WTC11 (cell line): ENCODE measurements around the gene OPCML. TPM values are rescaled to one million over a fixed set of nuclear protein-coding genes. Genes with fewer than 3 reads are reported as not detected.
A peak's percentile ranks its signal among the peaks of the same experiment; 100 is the strongest.

Experiments
- ARID4B ChIP-seq: sonication (generic); formaldehyde crosslinking; IDR thresholded peaks from 2 replicates; pipeline ENCODE4 v1.8.0; 2023; ENCODE audit warnings: missing genetic modification reagents, mild to moderate bottlenecking, borderline replicate concordance
- ATF6 ChIP-seq: sonication (generic); formaldehyde crosslinking; IDR thresholded peaks from 2 replicates; pipeline ENCODE4 v1.8.1; 2023; ENCODE audit warnings: mild to moderate bottlenecking, missing genetic modification reagents
- CREM ChIP-seq: sonication (generic); formaldehyde crosslinking; IDR thresholded peaks from 2 replicates; pipeline ENCODE4 v1.8.1; 2022; ENCODE audit warnings: mild to moderate bottlenecking, missing genetic modification reagents, moderate library complexity
- E2F1 ChIP-seq: sonication (generic); formaldehyde crosslinking; IDR thresholded peaks from 2 replicates; pipeline ENCODE4 v1.8.0; 2022; ENCODE audit warnings: mild to moderate bottlenecking, missing genetic modification reagents
- ELF4 ChIP-seq: sonication (generic); formaldehyde crosslinking; IDR thresholded peaks from 2 replicates; pipeline ENCODE4 v1.8.1; 2022; ENCODE audit warnings: low read depth, mild to moderate bottlenecking, moderate library complexity, missing genetic modification reagents
- ETV6 ChIP-seq: sonication (generic); formaldehyde crosslinking; IDR thresholded peaks from 2 replicates; pipeline ENCODE4 v1.8.1; 2022; ENCODE audit warnings: mild to moderate bottlenecking, missing genetic modification reagents
- FOXP1 ChIP-seq: sonication (generic); formaldehyde crosslinking; IDR thresholded peaks from 2 replicates; pipeline ENCODE4 v1.8.0; 2022; ENCODE audit warnings: missing genetic modification reagents, mild to moderate bottlenecking, moderate library complexity, borderline replicate concordance
- GABPB1 ChIP-seq: sonication (generic); formaldehyde crosslinking; IDR thresholded peaks from 2 replicates; pipeline ENCODE4 v1.8.1; 2023; ENCODE audit warnings: mild to moderate bottlenecking, missing genetic modification reagents
- GRHL2 ChIP-seq: fragments of 250-450 bp; sonication (Bioruptor Pico); IDR thresholded peaks from 2 replicates; pipeline ENCODE4 v1.8.0; 2022; ENCODE audit warnings: mild to moderate bottlenecking, moderate library complexity; ENCODE audit not compliant: insufficient replicate concordance, severe bottlenecking
- PRDM15 ChIP-seq: sonication (generic); formaldehyde crosslinking; IDR thresholded peaks from 2 replicates; pipeline ENCODE4 v1.8.0; 2022; ENCODE audit warnings: missing genetic modification reagents
- TCF7 ChIP-seq: sonication (generic); formaldehyde crosslinking; IDR thresholded peaks from 2 replicates; pipeline ENCODE4 v1.8.0; 2022; ENCODE audit warnings: mild to moderate bottlenecking, low read depth, missing genetic modification reagents, moderate library complexity
- USF1 ChIP-seq: sonication (generic); formaldehyde crosslinking; IDR thresholded peaks from 2 replicates; pipeline ENCODE4 v1.8.0; 2022; ENCODE audit warnings: mild to moderate bottlenecking, missing genetic modification reagents
- ZBTB21 ChIP-seq: sonication (generic); formaldehyde crosslinking; IDR thresholded peaks from 2 replicates; pipeline ENCODE4 v1.8.1; 2023; ENCODE audit warnings: mild to moderate bottlenecking, missing genetic modification reagents, borderline replicate concordance
- ZMAT4 ChIP-seq: fragments of 250-450 bp; sonication (Bioruptor Pico); IDR thresholded peaks from 2 replicates; pipeline ENCODE4 v1.9.0; 2021; ENCODE audit warnings: mild to moderate bottlenecking
- ZNF232 ChIP-seq: sonication (generic); formaldehyde crosslinking; IDR thresholded peaks from 2 replicates; pipeline ENCODE4 v1.8.0; 2022; ENCODE audit warnings: mild to moderate bottlenecking, missing genetic modification reagents
- ZNF423 ChIP-seq: fragments of 250-450 bp; sonication (Bioruptor Pico); IDR thresholded peaks from 2 replicates; pipeline ENCODE4 v2.1.2; 2022; ENCODE audit warnings: mild to moderate bottlenecking, moderate library complexity
- ZNF425 ChIP-seq: fragments of 250-450 bp; sonication (Bioruptor Pico); conservative IDR thresholded peaks from 2 replicates; pipeline ENCODE4 v1.9.0; 2021; ENCODE audit warnings: mild to moderate bottlenecking
- ZSCAN18 ChIP-seq: fragments of 250-450 bp; sonication (Bioruptor Pico); IDR thresholded peaks from 2 replicates; pipeline ENCODE4 v2.1.2; 2022; ENCODE audit warnings: mild to moderate bottlenecking, moderate library complexity
- total RNA-seq: library from RNA; stranded (reverse); gene quantifications from 3 replicates; pipeline ENCODE4 v1.2.3, GENCODE V29; 2021

OPCML gene
- total RNA-seq, 1 experiment from 2014 or later: 1.5 TPM

GRCh38 chr11:133579165-133580031 lies 47.1 kb upstream of the OPCML start (continued):
- TF ChIP-seq ARID4B (CRISPR knock-in tag): no peak
- no peak for TF ChIP-seq ZNF423
- TF ChIP-seq ZMAT4 (CRISPR knock-in tag): no peak
- no peak for TF ChIP-seq ZNF425
- no peak for TF ChIP-seq TCF7 (CRISPR knock-in tag)
- TF ChIP-seq ELF4 (CRISPR knock-in tag): no peak
- TF ChIP-seq ZSCAN18: no peak
- no peak for TF ChIP-seq PRDM15 (CRISPR knock-in tag)
- TF ChIP-seq ZNF232 (CRISPR knock-in tag): no peak
- peak; percentile 61; the same call in 1 of the 2 replicates for TF ChIP-seq FOXP1 (CRISPR knock-in tag)
- no peak for TF ChIP-seq ATF6 (CRISPR knock-in tag)
- no peak for TF ChIP-seq CREM (CRISPR knock-in tag)
- no peak for TF ChIP-seq E2F1 (CRISPR knock-in tag)
- TF ChIP-seq USF1: no peak
- no peak for TF ChIP-seq GRHL2 (CRISPR knock-in tag)
- 0 out of 2 replicates have a peak, but pooled peaks have one; percentile 29 for TF ChIP-seq ETV6
- TF ChIP-seq ZBTB21 (CRISPR knock-in tag): peak; percentile 46; the same call in 1 of the 2 replicates
- TF ChIP-seq GABPB1 (CRISPR knock-in tag): no peak
